GM12872 (cell line): ENCODE data around the gene ATOSA.

ENCODE experiments used
- CTCF ChIP-seq: IDR thresholded peaks from 3 replicates; pipeline ENCODE4 v1.5.1; 2011; ENCODE audit warnings: low read depth, mild to moderate bottlenecking, low read length, moderate library complexity; ENCODE audit not compliant: insufficient read depth

The ATOSA gene

DNA sequence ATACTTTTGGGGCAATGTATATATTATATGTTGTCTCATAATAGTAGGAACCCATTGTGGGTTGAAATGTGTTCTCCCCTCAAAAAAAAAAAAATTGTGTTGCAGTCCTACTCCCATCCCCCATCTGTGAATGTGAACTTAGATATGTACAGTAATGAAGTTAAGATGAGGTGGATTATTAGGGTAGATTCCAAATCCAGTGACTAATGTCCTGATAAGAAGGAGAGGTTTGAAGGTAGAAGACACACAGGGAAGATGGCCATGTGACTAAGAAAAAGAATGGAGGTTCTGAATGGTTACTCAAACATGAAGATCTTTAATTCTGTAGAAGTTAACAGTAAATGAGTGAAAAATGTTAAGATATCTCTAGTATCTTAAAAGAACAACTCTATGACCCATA, 3.0 kb upstream of the ATOSA start:
- no peak for TF ChIP-seq CTCF

- no peak for TF ChIP-seq CTCF
These were observed 2.3 kb upstream of the ATOSA start for GRCh38 chr15:52681441-52681840.

- no peak for TF ChIP-seq CTCF
These were observed 1.6 kb upstream of the ATOSA start for GRCh38 chr15:52680761-52681160.

DNA sequence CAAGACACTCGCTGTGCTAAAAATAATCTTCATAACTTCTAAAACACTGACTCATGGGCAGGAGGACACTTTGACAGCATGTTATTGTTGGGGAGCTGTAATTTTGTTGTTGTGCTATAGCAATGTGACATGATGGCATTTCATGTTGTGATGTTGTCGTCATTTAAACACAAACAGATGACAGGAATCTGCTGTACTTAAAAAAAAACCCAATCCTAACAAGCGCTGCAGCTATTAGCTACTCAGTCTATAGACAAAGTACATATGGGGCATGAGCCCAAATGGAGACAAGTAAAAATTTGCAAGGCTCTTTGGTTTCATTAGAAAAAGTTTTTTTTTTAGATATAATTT, 828 bp upstream of the ATOSA start:
- TF ChIP-seq CTCF: no peak

DNA sequence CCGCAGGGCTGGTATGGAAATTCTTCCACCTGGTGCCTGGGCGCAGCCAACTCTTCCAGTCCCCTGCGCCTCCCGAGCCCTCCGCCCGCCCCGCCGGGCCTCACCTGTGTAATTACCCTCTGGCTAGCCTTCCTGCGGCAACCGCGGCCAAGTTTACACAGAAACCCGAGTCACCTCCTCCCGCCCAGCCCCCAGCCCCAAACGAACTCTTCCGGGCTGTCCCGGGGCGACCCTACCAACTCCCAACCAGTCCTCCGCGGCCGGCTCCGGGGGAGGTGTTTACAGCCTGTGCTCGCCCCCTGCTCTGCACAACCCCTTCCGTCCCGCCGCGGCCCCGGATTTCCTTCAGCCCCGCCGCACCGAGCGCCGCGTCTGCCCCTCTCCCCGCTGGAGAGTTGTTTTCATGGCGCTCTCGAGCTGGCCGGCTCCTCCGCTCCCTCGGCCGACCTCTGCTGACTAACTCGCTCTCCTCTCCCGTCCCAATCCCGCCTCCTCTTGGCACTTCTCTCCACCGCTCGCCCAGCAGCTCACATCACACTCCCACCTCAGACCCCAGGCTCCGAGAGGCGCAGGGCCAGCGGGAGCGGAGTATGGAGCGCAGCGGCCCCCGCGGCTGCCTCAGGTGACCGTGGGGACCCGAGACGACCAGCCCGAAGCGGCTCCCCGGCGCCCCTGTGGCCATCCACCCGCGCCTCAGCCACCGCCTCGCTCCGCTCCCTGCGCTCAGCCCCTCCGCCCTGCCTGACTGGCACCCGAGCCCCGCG, 538 bp downstream of the ATOSA start:
- TF ChIP-seq CTCF: peak; percentile 10; the same call in 1 of the 3 replicates

- TF ChIP-seq CTCF: peak; percentile 26; the same call in 1 of the 3 replicates
These were observed 1.4 kb downstream of the ATOSA start for GRCh38 chr15:52677593-52678467.

- TF ChIP-seq CTCF: no peak
These were observed 4.4 kb downstream of the ATOSA start for GRCh38 chr15:52674831-52675230.
